ENCODE measurements around the gene POLL. TPM values are rescaled to one million over a fixed set of nuclear protein-coding genes. Genes with fewer than 3 reads are reported as not detected.
A peak's percentile ranks its signal among the peaks of the same experiment; 100 is the strongest.

The POLL gene
- total RNA-seq, 1 donor from 2014 or later, result 47.3 TPM

GRCh38 chr10:101562231-101562630 lies 25.8 kb downstream of the POLL start:
- H3K4me1 Mint-ChIP-seq, result peaks cover 23% of the 10 kb centered on the region
- H3K36me3 Mint-ChIP-seq, result no peaks in the 10 kb centered on the region
- H3K27ac Mint-ChIP-seq, result no peak overlapping the region
- no peak overlapping the region for H3K4me3 Mint-ChIP-seq
- DNase-seq (ENCODE audit: low spot score in 2 of 2, unreplicated experiment in 2 of 2), result peak in 1 of 2 experiments; percentile 16
- no peak for TF ChIP-seq CTCF (IDR thresholded peaks at IDR 0.05; ENCODE audit: unreplicated experiment)
- H3K9me3 Mint-ChIP-seq, result no peaks in the 10 kb centered on the region
- H3K27me3 Mint-ChIP-seq (ENCODE audit: low read depth), result peaks cover 53% of the 10 kb centered on the region

- Mint-ChIP-seq H3K4me1 (peaks cover 19% of the 10 kb centered on the region), H3K27ac (no peak overlapping the region), H3K9me3 (no peaks in the 10 kb centered on the region), H3K4me3 (no peak overlapping the region), H3K36me3 (no peaks in the 10 kb centered on the region), H3K27me3 (ENCODE audit: low read depth) (peaks cover 45% of the 10 kb centered on the region)
- peak in 1 of 2 experiments; percentile 32 for DNase-seq (ENCODE audit: low spot score in 2 of 2, unreplicated experiment in 2 of 2)
- no peak for TF ChIP-seq CTCF (IDR thresholded peaks at IDR 0.05; ENCODE audit: unreplicated experiment)
Measured at GRCh38 chr10:101561068-101561915, 26.8 kb downstream of the POLL start.

- DNase-seq (ENCODE audit: low spot score in 2 of 2, unreplicated experiment in 2 of 2), result peak in 1 of 2 experiments; percentile 36
- no peaks in the 10 kb centered on the region for H3K36me3 Mint-ChIP-seq
Measured at GRCh38 chr10:101560298-101561067, 27.6 kb downstream of the POLL start.

GRCh38 chr10:101559596-101560297 lies 28.3 kb downstream of the POLL start:
- H3K4me1 Mint-ChIP-seq, result peaks cover 17% of the 10 kb centered on the region
- no peak overlapping the region for H3K27ac Mint-ChIP-seq
- H3K9me3 Mint-ChIP-seq, result no peaks in the 10 kb centered on the region
- peaks cover 30% of the 10 kb centered on the region for H3K27me3 Mint-ChIP-seq (ENCODE audit: low read depth)
- H3K36me3 Mint-ChIP-seq, result peaks cover 3% of the 10 kb centered on the region
- TF ChIP-seq CTCF (IDR thresholded peaks at IDR 0.05; ENCODE audit: unreplicated experiment), result no peak
- no peak overlapping the region for H3K4me3 Mint-ChIP-seq
- DNase-seq (ENCODE audit: low spot score in 2 of 2, unreplicated experiment in 2 of 2), result no peak

More at GRCh38 chr10:101560298-101561067, 27.6 kb downstream of the POLL start:
- Mint-ChIP-seq H3K4me3 (no peak overlapping the region), H3K9me3 (no peaks in the 10 kb centered on the region), H3K4me1 (peaks cover 17% of the 10 kb centered on the region), H3K27me3 (ENCODE audit: low read depth) (peaks cover 37% of the 10 kb centered on the region), H3K27ac (no peak overlapping the region)
- TF ChIP-seq CTCF (IDR thresholded peaks at IDR 0.05; ENCODE audit: unreplicated experiment), result no peak
